Transverse colon (tissue), 4 donors: Measurements from ENCODE around the gene COL21A1.

ENCODE experiments used
- CTCF ChIP-seq, 5 experiments: fragments of 200-600 bp in 3 of 5; fragments of 450-650 bp in 2 of 5; sonication (generic) in 3 of 5; IDR thresholded peaks; 1 replicate in 2 of 5; 2 replicates in 3 of 5; pipeline ENCODE4 v1.5.1; 2016 to 2017; ENCODE audit warnings: antibody characterized with exemption in 5 of 5, inconsistent platforms in 3 of 5, mild to moderate bottlenecking in 2 of 5, moderate library complexity in 1 of 5
- POLR2A ChIP-seq: fragments of 450-650 bp; IDR thresholded peaks from one replicate; pipeline ENCODE4 v1.6.1; 2016; ENCODE audit warnings: antibody characterized with exemption, mild to moderate bottlenecking, moderate library complexity
- POLR2AphosphoS5 ChIP-seq, 3 donors: sonication (generic); formaldehyde crosslinking; IDR thresholded peaks; one replicate each; pipeline ENCODE4 v1.6.1; 2016; ENCODE audit warnings: antibody characterized with exemption in 3 of 3

GRCh38 chr6:56065408-56065807 lies 182.0 kb downstream of the COL21A1 start:
- TF ChIP-seq CTCF (IDR thresholded peaks at IDR 0.05) (no peak), POLR2A (no peak), POLR2AphosphoS5 (IDR thresholded peaks at IDR 0.05) (no peak)
